ENCODE data around the gene C11orf68.
A peak's percentile ranks its signal among the peaks of the same experiment; 100 is the strongest.

DNA sequence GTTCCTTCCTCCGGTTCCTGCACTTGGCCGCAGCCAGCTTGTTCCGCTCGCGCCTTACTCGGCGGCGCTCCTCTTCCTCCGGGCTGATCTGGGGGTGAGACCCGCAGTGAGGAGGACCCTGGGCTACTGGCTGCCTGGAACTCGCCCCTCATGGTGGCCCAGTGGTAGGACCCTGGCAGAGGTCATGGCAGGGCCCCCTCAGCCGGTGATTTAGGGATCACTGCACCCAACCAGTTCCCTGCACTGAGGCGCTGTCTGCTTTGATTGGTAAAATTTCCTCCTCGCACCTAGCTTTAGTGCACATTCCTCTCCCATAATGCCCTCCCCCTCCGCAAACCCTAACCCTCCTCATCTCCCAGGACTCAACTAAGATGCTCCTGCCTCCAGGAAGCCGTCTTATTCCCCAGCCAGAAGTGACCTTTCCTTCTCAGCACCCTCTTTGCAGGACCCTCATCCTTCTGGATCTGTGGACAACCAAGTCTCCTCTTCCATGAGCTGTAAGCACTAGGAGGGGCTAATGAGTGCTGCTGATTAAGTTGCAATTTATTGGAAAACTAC lies 24.7 kb downstream of the C11orf68 start:
- TF ChIP-seq POLR2A (IDR thresholded peaks at IDR 0.05; ENCODE audit: low read depth, low read length) (peak; percentile 66; the same call in 1 of the 2 replicates), TAF1 (IDR thresholded peaks at IDR 0.05; ENCODE audit: borderline replicate concordance, low read depth, low read length) (no peak), POLR2AphosphoS5 (IDR thresholded peaks at IDR 0.05; ENCODE audit: low read depth, low read length) (peak; percentile 68; the same call in 1 of the 2 replicates)

All from GM12892 (cell line).